Measurements from ENCODE around the gene GPR17.
A peak's percentile ranks its signal among the peaks of the same experiment; 100 is the strongest.

Gene GPR17

DNA sequence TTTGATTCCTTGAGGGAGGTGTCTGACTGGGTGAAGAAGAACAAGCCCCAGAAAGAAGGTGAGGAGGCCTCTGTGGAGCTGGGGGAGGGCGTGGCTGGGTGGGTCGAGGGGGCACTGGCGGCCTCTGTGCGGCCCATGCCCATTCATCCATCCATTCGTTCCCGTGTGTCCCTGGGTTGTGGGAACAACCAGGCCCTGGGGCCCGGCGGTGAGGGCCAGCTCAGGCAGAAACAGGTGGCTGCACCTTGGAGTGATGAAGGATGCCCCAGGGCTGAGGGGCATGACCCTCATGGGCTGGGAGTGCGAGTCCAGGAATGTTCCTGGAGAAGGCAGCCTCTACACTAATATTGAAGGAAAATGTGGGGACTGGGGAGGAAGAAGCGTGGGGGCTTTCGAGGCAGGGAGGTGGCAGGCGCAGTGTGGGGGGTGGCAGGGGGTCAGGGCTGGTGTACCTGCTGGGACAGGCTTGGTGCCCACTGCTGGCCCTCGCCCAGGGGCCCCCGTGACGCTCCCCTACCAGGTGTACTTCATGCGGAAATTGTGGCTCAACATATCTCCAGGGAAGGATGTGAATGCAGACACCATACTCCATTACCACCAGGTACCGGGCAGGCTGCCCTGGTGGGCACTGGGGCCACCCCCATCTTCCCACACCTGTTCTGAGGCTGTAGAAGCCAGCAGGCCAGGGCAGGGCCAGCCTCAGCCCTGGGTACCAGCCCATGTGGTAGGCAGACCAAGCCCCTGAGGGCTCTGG lies 11.2 kb upstream of the GPR17 start:
- Histone ChIP-seq H3K27me3 (ENCODE audit: control insufficient read depth in 1 of 2, insufficient read depth in 1 of 2, low read length in 2 of 2) (no peaks in the 10 kb centered on the region), H2BK15ac (ENCODE audit: low read depth, poor library complexity, severe bottlenecking) (no peak overlapping the region), H3K9ac (ENCODE audit: low read length) (no peak overlapping the region), H2AK5ac (ENCODE audit: low read length, severe bottlenecking) (no peak overlapping the region), H2AFZ (ENCODE audit: low read depth, low read length) (no peak overlapping the region), H3K4me2 (ENCODE audit: low read length, poor library complexity, severe bottlenecking) (no peak overlapping the region), H3K14ac (ENCODE audit: low read length in 2 of 2) (no peak overlapping the region), H2BK12ac (ENCODE audit: low read length in 2 of 2) (no peak overlapping the region), H3K27ac (ENCODE audit: low read length, poor library complexity, severe bottlenecking) (no peak overlapping the region), H2BK5ac (ENCODE audit: low read depth, low read length, poor library complexity, severe bottlenecking) (no peak overlapping the region), H3K36me3 (ENCODE audit: control insufficient read depth in 1 of 2, insufficient read depth in 2 of 2, low read depth in 1 of 2, low read length in 2 of 2) (peaks cover 0 to 5% of the 10 kb centered on the region in 2 experiments), H3K9me3 (ENCODE audit: control insufficient read depth, low read length) (no peaks in the 10 kb centered on the region), H3K23ac (ENCODE audit: low read length in 2 of 2) (no peak overlapping the region), H3K4ac (ENCODE audit: low read depth in 1 of 2, low read length in 2 of 2) (no peak overlapping the region), H3K4me1 (ENCODE audit: control insufficient read depth, insufficient read depth, low read depth, low read length) (peaks cover 27% of the 10 kb centered on the region), H4K91ac (ENCODE audit: low read length) (peak overlapping the region; percentile 70), H3K18ac (ENCODE audit: low read depth in 1 of 2, low read length in 2 of 2) (no peak overlapping the region), H3K79me1 (replicated peaks; ENCODE audit: low read length, poor library complexity, severe bottlenecking) (no peaks in the 10 kb centered on the region), H3K4me3 (ENCODE audit: insufficient read depth in 1 of 2, low read depth in 1 of 2, low read length in 2 of 2) (no peak overlapping the region), H2BK120ac (ENCODE audit: low read depth, low read length) (no peak overlapping the region), H4K8ac (ENCODE audit: low read length) (no peak overlapping the region)
- 95% methylated on average over 17 of the region's 17 CpGs for WGBS
- DNase-seq = no peak

- Histone ChIP-seq H3K4me2 (ENCODE audit: low read length, poor library complexity, severe bottlenecking) (no peak overlapping the region), H3K4me1 (ENCODE audit: control insufficient read depth, insufficient read depth, low read depth, low read length) (peaks cover 32% of the 10 kb centered on the region), H3K27ac (ENCODE audit: low read length, poor library complexity, severe bottlenecking) (no peak overlapping the region), H3K14ac (ENCODE audit: low read length in 2 of 2) (peak overlapping the region in 1 of 2 experiments; percentile 53), H2BK5ac (ENCODE audit: low read depth, low read length, poor library complexity, severe bottlenecking) (no peak overlapping the region), H2BK12ac (ENCODE audit: low read length in 2 of 2) (peak overlapping the region in 1 of 2 experiments; percentile 25), H2AK5ac (ENCODE audit: low read length, severe bottlenecking) (no peak overlapping the region), H2AFZ (ENCODE audit: low read depth, low read length) (no peak overlapping the region), H3K4ac (ENCODE audit: low read depth in 1 of 2, low read length in 2 of 2) (no peak overlapping the region), H3K18ac (ENCODE audit: low read depth in 1 of 2, low read length in 2 of 2) (no peak overlapping the region), H2BK120ac (ENCODE audit: low read depth, low read length) (no peak overlapping the region), H3K79me1 (replicated peaks; ENCODE audit: low read length, poor library complexity, severe bottlenecking) (no peaks in the 10 kb centered on the region), H4K91ac (ENCODE audit: low read length) (peak overlapping the region; percentile 70), H3K9me3 (ENCODE audit: control insufficient read depth, low read length) (no peaks in the 10 kb centered on the region), H3K36me3 (ENCODE audit: control insufficient read depth in 1 of 2, insufficient read depth in 2 of 2, low read depth in 1 of 2, low read length in 2 of 2) (peaks cover 0 to 7% of the 10 kb centered on the region in 2 experiments), H3K23ac (ENCODE audit: low read length in 2 of 2) (no peak overlapping the region), H4K8ac (ENCODE audit: low read length) (no peak overlapping the region), H3K4me3 (ENCODE audit: insufficient read depth in 1 of 2, low read depth in 1 of 2, low read length in 2 of 2) (no peak overlapping the region), H2BK15ac (ENCODE audit: low read depth, poor library complexity, severe bottlenecking) (no peak overlapping the region), H3K27me3 (ENCODE audit: control insufficient read depth in 1 of 2, insufficient read depth in 1 of 2, low read length in 2 of 2) (no peaks in the 10 kb centered on the region), H3K9ac (ENCODE audit: low read length) (no peak overlapping the region)
- no peak for DNase-seq
- 98% methylated on average over 19 of the region's 19 CpGs for WGBS
Measured at GRCh38 chr2:127635380-127636237, 10.3 kb upstream of the GPR17 start.

DNA sequence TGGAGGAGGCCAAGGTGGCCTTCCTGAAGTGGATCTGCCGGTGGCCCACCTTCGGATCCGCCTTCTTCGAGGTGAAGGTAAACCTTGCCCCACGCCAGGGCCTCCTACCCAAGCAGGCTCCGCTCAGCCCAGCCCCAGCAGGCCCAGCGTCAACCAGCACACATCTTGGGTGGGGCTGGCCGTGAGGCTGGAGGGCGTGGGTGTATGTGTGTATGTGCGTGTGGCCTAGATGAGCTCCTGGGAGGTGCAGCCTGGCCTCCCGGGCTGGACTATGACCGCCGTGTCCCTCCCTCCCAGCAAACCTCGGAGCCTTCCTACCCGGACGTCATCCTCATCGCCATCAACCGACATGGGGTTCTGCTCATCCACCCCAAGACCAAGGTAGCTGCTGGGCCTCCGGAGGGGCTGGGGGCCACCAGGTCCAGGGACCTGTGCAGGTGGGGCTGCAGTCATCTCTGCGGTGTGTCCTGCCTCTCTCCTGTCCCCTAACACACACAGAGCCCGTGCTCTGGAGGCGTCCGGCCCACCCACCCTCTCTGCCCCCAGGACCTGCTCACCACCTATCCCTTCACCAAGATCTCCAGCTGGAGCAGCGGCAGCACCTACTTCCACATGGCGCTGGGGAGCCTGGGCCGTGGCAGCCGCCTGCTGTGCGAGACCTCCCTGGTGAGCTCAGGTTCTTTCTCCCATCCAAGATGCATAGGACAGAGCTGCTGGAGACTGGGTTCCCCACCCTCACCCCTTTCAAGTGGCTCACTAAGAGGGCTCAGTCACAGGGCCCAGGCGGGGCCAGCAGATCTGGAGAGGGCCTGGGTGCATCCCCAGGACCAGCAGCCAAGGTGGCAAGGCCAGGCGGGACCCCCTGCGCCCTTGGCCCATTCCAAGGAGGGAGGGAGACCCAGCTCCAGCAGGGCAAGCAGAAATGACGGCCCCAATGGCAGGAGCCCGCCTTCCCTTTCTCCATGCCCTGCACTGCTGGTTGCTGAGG lies 9.4 kb upstream of the GPR17 start:
- Histone ChIP-seq H3K4ac (ENCODE audit: low read depth in 1 of 2, low read length in 2 of 2) (peak overlapping the region in 1 of 2 experiments; percentile 80), H3K36me3 (ENCODE audit: control insufficient read depth in 1 of 2, insufficient read depth in 2 of 2, low read depth in 1 of 2, low read length in 2 of 2) (peaks cover 0 to 11% of the 10 kb centered on the region in 2 experiments), H2BK12ac (ENCODE audit: low read length in 2 of 2) (peak overlapping the region; percentile 85 to 93), H3K9me3 (ENCODE audit: control insufficient read depth, low read length) (no peaks in the 10 kb centered on the region), H4K8ac (ENCODE audit: low read length) (peak overlapping the region; percentile 90), H3K79me1 (replicated peaks; ENCODE audit: low read length, poor library complexity, severe bottlenecking) (no peaks in the 10 kb centered on the region), H3K9ac (ENCODE audit: low read length) (peak overlapping the region; percentile 38), H2AFZ (ENCODE audit: low read depth, low read length) (no peak overlapping the region), H3K23ac (ENCODE audit: low read length in 2 of 2) (peak overlapping the region in 1 of 2 experiments; percentile 57), H4K91ac (ENCODE audit: low read length) (peak overlapping the region; percentile 97), H3K4me2 (ENCODE audit: low read length, poor library complexity, severe bottlenecking) (no peak overlapping the region), H2BK15ac (ENCODE audit: low read depth, poor library complexity, severe bottlenecking) (peak overlapping the region; percentile 94), H2BK120ac (ENCODE audit: low read depth, low read length) (peak overlapping the region; percentile 94), H3K14ac (ENCODE audit: low read length in 2 of 2) (peak overlapping the region in 1 of 2 experiments; percentile 72), H3K18ac (ENCODE audit: low read depth in 1 of 2, low read length in 2 of 2) (peak overlapping the region; percentile 81 to 85), H2BK5ac (ENCODE audit: low read depth, low read length, poor library complexity, severe bottlenecking) (no peak overlapping the region), H3K27me3 (ENCODE audit: control insufficient read depth in 1 of 2, insufficient read depth in 1 of 2, low read length in 2 of 2) (no peaks in the 10 kb centered on the region), H3K27ac (ENCODE audit: low read length, poor library complexity, severe bottlenecking) (no peak overlapping the region), H3K4me1 (ENCODE audit: control insufficient read depth, insufficient read depth, low read depth, low read length) (peaks cover 35% of the 10 kb centered on the region), H2AK5ac (ENCODE audit: low read length, severe bottlenecking) (peak overlapping the region; percentile 97), H3K4me3 (ENCODE audit: insufficient read depth in 1 of 2, low read depth in 1 of 2, low read length in 2 of 2) (no peak overlapping the region)
- 97% methylated on average over 32 of the region's 33 CpGs for WGBS
- DNase-seq = no peak

Data from mesenchymal stem cell (in vitro differentiated cells and primary cell).